Fibroblast of skin of right quadriceps (primary cell): ENCODE results near the gene RHNO1.
"Not testable (repeated sequence)": the region's sequence is repeated elsewhere in the genome, so short reads cannot be mapped to it uniquely, and the experiment has no call there.

Experiments used
- DNase-seq: peaks from one replicate; pipeline ENCODE4 v3.0.0-alpha.2; 2013

RHNO1 gene

DNA sequence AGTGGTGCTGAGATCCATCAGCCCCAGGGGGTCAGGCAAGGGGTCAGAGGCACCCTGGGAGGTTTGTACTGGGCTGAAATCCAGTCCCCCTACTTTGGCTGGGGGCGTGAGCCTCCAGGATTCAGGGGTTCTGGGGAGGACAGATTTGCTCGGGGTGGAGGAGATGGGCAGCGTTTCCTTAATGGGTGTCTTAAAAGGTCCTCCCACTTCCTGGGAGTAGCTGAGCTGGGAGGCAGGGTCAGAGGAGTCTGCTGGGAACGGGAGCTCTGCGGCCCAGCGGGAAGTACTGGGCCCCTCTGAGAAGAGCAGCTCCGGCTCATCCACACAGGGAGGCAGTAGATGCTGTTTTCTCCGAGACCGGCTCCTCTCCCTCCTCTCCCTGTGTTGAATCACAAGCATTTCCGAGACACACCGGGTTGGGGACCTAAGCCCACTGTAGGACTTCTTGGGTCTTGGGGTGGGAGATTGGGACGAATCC lies 18.0 kb upstream of the RHNO1 start:
- no peak for DNase-seq

GRCh38 chr12:2860170-2860569 lies 16.9 kb upstream of the RHNO1 start:
- DNase-seq = no peak

- DNase-seq = no peak
These were observed 14.1 kb upstream of the RHNO1 start for GRCh38 chr12:2862876-2863275.

DNA sequence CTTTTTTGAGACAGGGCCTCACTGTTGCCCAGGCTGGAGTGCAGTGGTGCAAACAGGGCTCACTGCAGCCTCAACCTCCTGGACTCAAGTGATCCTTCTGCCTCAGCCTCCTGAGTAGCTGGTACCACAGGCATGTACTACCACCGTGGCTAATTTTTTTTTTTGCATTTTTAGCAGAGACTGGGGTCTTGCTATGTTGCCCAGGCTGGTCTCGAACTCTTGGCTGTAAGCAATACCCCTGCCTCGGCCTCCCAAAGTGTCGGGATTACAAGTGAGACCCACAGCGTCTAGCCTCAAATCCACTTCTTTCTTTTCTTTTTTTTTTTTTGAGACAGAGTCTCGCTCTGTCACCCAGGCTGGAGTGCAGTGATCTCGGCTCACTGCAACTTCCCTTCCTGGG lies 13.6 kb upstream of the RHNO1 start:
- DNase-seq = not testable (repeated sequence)

GRCh38 chr12:2864198-2864597 lies 12.8 kb upstream of the RHNO1 start:
- DNase-seq = no peak

DNA sequence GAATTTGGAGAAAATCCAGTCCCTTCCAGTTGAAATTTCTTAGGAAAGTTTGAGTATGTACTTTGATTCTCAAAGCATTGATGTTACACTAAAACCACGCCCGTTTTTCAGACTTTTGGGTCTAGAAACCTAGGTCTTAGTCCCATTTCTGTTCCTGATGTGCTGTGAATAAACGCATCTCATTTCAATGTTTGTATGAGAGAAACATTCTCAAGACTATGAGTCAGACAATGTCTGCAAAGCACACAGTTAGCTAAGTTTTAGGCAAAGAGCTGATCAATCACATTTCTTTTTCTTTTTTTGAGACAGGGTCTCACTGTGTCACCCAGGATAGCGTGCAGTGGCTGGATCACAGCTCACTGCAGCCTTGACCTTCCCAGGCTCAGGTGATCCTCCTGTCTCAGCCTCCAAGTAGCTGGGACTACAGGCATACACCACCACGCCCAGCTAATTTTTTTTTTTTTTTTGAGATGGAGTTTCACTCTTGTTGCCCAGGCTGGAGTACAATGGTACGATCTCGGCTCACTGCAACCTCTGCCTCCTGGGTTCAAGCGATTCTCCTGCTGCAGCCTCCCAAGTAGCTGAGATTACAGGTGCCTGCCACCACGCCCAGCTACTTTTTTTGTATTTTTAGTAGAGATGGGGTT lies 7.9 kb upstream of the RHNO1 start:
- DNase-seq = not testable (repeated sequence)

DNA sequence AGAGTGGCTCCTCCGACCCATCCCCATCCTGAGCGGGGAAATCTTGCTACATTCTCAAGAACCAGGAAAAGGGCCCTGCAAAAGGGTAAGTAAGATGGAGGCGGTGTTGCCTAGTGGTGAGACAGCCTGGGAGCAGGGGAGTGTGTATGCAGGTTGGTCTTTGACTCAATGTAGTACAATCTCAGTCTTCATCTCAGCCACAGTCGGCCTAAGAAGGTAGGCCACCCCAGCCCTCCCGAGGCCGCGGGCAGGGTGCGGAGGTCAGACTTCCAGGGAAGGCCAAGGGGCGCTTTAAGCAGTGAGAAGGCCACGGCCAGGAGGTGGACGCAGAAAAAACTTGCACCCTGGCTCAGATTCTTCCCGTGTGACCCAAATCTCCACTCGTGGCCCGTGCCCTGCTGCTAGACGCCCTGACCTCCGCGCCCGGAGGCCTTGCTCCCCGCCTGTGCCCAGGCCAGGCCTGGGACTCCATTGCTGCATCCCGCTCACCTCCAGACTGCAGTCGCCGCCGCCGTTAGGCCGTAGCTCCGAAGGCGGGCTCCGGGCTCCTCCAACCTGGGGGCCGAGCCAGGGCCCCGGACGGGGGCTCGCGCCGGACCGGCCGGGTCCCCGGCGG lies 484 bp upstream of the RHNO1 start:
- DNase-seq = peak; percentile 33

GRCh38 chr12:2877953-2878732 lies 1.1 kb downstream of the RHNO1 start:
- DNase-seq = peak; percentile 36

DNA sequence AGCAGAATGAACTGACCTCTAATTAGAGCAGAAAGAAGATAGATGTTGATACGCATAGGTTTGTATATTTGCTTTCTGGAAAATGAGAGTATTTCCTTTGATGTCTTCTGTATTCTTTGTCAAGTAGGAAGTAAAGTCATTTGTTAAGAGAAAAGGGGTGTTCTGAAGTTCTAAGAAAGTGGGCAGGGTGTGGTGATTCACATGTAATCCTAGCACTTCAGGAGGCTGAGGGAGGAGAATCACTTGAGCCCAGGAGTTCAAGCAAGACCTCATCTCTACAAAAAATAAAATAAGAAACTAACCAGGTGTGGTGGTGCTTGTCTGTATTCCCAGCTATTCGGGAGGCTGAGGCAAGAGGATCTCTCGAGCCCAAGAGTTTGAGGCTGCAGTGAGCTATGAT lies 2.8 kb downstream of the RHNO1 start:
- DNase-seq = no peak

DNA sequence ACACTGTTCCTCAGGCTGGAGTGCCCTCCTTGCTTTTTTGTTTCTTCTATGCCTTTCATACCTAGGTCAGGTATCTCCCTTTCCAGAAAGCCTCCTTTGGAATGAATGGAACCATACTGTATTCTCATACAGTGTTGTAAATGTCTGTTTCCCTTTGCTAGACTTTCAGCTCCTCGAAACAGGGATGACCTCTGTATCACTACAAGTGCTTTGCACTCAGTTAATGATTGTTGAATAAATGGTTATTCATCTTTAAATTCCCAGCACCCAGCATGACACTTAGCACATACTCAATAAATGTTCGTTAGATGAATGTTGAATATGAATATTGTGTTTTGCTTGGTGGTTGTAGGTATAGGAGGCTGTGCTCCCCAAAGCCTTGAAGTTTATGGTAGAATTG lies 7.8 kb downstream of the RHNO1 start:
- no peak for DNase-seq

DNA sequence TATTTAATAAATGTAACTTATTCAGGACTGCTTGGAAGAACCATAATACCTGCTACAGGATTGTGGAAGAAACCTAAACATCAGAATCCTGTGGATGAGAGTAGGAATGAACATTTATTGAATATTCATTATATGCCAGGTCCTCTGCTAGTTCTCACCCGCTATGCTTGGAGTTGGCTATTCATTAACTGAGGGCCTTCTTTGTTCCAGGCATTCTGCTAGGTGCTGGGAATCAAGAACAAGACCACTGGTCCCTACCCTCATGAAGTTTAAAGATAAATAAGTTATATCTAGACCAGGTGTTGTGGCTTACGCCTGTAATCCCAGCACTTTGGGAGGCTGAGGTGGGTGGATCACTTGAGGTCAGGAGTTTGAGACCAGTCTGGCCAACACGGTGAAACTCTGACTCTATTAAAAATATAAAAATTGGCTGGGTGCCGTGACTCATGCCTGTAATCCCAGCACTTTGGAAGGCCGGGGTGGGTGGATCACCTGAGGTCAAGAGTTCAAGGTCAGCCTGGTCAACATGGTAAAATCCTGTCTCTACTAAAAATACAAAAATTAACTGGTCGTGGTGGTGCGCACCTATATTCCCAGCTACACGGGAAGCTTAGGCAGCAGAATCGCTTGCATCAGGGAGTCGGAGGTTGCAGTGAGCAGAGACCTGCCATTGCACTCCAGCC lies 9.9 kb downstream of the RHNO1 start:
- no peak for DNase-seq

DNA sequence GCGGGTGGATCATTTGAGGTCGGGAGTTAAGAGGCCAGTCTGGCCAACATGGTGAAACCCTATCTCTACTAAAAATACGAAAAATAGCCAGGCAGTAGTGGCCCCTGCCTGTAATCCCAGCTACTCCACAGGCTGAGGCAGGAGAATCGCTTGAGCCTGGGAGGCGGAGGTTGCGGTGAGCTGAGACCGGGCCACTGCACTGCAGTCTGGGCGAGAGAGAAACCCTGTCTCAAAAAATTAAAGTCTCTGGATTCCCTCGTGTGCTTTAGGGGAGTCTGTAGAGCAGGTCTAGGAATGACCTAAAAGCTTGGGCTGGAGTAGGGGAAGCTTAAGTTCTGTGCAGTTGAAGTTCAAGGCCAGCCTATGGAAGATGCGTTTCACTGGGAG lies 13.0 kb downstream of the RHNO1 start:
- no peak for DNase-seq

DNA sequence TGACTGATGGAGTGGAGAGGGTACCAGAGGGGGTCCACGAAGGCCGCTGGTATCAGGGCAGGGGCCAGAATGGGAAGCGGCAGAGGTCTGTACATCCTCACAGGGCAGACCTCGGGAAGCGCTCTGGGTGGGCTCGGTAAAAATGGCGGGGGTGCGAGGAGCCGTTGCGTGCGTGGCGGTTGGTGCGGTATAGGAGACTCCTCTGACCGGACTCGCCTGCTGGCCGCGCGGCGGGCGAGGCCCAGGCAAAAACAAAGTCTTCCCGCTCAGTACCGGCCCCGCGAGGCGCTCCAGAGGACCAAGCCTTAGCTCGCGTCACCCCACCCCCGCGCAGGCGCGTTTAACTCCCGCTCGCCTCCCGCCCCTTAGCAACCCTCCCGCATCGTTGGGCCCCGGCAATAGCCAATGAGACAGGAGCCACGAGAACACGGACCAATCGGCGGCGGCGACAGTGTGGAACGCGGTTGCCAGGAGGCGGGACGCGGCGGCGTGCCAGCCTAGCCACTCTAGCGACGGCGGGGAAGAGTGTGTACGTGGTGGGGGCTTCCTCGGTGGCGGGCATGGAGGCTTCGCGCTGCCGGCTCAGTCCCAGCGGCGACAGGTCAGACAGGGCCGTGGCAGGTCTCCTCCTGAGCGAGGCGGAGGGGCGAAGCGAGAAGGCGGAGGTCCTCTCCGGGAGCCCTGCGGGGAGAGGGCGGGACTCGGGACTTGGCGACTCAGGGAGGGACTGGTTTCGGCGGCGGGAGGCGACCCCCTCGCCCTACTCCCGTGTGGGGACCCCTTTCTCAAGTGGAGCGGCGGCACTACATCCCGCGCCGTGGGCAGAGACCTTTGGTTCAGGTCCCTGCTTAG lies 13.6 kb downstream of the RHNO1 start, which contains the start of gene TULP3:
TULP3 (plus strand) TSS at position 504 of the 852 bp plus-strand sequence; CDS start at position 561, 57 bp downstream.
- peak; percentile 98 for DNase-seq

DNA sequence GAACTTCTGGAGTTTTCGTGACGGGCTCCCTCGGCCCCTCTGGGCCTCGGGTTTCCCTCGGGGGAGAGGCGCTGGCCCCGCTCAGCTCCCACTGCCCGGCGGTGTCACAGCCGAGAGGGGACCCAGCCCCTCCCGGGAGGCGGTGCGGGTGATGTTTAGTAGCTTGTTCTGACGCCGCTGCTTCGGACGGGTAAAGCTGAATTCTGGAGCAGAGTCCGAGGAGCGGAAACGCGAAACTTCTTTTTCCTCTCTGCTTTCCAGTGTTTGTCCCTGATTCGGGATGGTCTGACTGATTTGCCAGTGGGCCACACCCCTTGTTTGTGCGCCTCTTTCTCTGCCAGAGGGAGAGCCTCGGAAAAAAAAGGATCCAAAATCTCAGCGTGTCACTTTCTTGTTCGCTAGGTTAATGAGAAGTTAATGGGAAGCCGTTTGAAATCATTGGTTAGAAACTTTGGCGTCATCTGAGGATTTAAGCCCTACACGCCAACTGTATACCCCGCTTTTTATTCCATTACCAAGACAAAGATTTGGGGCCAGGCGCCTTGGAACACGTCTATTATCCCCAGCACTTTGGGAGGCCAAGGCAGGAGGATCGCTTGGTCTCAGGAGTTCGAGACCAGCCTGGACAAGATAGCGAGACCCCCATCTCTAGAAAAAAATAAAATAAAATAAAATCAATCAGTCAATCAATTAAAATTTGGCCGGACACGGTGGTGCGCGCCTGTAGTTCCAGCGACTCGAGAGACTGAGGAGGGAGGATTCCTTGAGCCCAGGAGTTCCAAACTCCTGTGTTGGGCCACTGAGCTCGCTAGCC lies 14.4 kb downstream of the RHNO1 start:
- peak; percentile 67 for DNase-seq

- peak; percentile 67 for DNase-seq
These were observed 15.2 kb downstream of the RHNO1 start for GRCh38 chr12:2892246-2892645.

DNA sequence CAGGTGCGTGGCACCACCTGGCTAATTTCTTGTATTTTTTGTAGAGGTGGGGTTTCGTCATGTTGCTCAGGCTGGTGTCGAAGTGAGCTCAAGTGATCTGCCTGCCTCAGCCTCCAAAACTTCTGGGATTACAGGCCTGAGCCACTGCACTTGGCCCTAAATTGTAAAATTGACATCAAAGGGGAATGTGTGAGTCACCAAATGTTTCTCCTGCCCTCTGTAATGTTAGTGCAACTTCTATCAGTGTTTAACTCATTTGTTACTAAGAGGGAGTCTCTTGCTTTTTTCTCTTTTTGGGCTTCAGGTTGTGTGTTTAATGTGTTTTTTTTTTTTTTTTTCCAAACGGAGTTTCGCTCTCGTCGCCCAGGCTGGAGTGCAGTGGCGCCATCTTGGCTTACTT lies 16.0 kb downstream of the RHNO1 start:
- peak; percentile 88 for DNase-seq

DNA sequence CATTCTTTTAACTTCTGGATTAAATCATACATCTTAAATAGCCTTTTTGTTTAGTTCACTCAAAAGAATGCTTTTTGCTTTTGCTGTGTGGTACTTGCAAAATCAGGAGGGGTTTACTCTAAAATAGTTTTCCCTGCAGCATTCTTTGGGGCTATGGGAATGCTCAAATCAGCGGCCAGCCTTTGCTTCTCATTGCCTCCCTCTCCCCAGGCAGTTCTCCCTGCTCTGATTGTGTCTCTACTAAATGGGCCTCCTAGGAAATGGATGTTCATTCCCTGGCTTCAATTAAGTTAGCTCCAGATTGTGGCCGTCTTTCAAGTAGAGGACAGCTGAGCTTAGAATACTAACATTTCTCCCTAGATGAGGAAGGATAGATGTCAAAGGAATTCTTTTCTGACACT lies 18.0 kb downstream of the RHNO1 start:
- peak; percentile 48 for DNase-seq

- DNase-seq = peak; percentile 24
These were observed 18.5 kb downstream of the RHNO1 start for GRCh38 chr12:2895511-2895910.

- DNase-seq = no peak
These were observed 20.4 kb downstream of the RHNO1 start for GRCh38 chr12:2897418-2897817.

GRCh38 chr12:2900642-2901041 lies 23.6 kb downstream of the RHNO1 start:
- DNase-seq = no peak

DNA sequence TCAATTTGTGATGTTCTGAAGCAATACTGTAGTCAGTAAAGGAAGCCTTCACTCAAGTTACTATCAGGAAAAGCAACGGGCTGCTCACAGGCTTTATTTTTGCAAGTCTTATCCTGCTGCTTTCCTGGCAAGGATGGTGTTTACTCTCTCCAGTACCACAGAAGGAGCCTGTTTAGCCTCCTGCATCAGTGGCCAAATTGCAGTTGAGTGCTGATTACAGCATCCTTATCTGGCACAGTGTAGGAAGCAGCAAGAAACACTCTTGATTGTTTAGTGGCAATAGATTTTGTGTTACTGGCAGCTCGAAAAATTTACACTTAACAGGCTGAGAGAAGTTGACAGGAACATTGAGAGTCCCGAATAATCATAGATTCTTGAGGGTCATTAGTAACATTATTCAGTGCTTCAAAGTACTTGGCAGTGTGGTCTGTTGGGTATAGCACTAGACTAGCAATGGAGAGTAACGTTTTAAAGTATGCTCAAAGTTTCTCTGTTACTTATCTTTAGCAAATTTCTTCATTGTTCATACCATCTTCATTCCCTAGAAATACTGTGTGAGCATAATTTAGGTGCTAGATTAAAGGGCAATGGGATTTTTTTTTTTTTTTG lies 25.4 kb downstream of the RHNO1 start:
- DNase-seq = no peak
